Measurements from ENCODE around the gene KRT7. TPM values are rescaled to one million over a fixed set of nuclear protein-coding genes. Genes with fewer than 3 reads are reported as not detected.

The KRT7 gene
- total RNA-seq, 1 experiment from 2014 or later, result 13.8 TPM

Other genes with a start within 250 kb of the KRT7 start
- 2.3 and 3.3 TPM in 2 replicates for gene TAMALIN, start 226.3 kb upstream of the KRT7 start, total RNA-seq (2014; rRNA removed; shearing (Covaris generic))
- gene NR4A1, start 181.8 kb upstream of the KRT7 start, total RNA-seq (2014; rRNA removed; shearing (Covaris generic)), result 1.5 and 3.3 TPM in 2 replicates
- 70.3 and 74.7 TPM in 2 replicates for gene ATG101, start 163.3 kb upstream of the KRT7 start, total RNA-seq (2014; rRNA removed; shearing (Covaris generic))
- not detected in 2 replicates for gene SMIM41, start 153.5 kb upstream of the KRT7 start, total RNA-seq (2014; rRNA removed; shearing (Covaris generic))
- 65.2 and 75.2 TPM in 2 replicates for gene KRT80, start 41.2 kb upstream of the KRT7 start, total RNA-seq (2014; rRNA removed; shearing (Covaris generic))
- gene KRT86, start 41.4 kb downstream of the KRT7 start, total RNA-seq (2014; rRNA removed; shearing (Covaris generic)), result 1.5 and 1.6 TPM in 2 replicates
- 59.0 and 66.4 TPM in 2 replicates for gene KRT81, start 58.3 kb downstream of the KRT7 start, total RNA-seq (2014; rRNA removed; shearing (Covaris generic))
- 0.05 and 0.41 TPM in 2 replicates for gene KRT83, start 88.2 kb downstream of the KRT7 start, total RNA-seq (2014; rRNA removed; shearing (Covaris generic))
- gene KRT85, start 134.2 kb downstream of the KRT7 start, total RNA-seq (2014; rRNA removed; shearing (Covaris generic)), result 0.05 TPM in 1 of 2 replicates, not detected in the other
- gene KRT84, start 152.4 kb downstream of the KRT7 start, total RNA-seq (2014; rRNA removed; shearing (Covaris generic)), result not detected in 2 replicates
- not detected in 2 replicates for gene KRT82, start 173.1 kb downstream of the KRT7 start, total RNA-seq (2014; rRNA removed; shearing (Covaris generic))
- 0.07 TPM in 1 of 2 replicates, not detected in the other for gene KRT75, start 201.1 kb downstream of the KRT7 start, total RNA-seq (2014; rRNA removed; shearing (Covaris generic))
- gene KRT6B, start 218.9 kb downstream of the KRT7 start, total RNA-seq (2014; rRNA removed; shearing (Covaris generic)), result not detected in 2 replicates
- not detected in 2 replicates for gene KRT6C, start 240.6 kb downstream of the KRT7 start, total RNA-seq (2014; rRNA removed; shearing (Covaris generic))